ENCODE measurements around the gene PCDHAC1. TPM values are rescaled to one million over a fixed set of nuclear protein-coding genes. Genes with fewer than 3 reads are reported as not detected.

The PCDHAC1 gene
- total RNA-seq, 4 donors from 2014 or later = 0.54 to 2.5 TPM; not detected in 2

DNA sequence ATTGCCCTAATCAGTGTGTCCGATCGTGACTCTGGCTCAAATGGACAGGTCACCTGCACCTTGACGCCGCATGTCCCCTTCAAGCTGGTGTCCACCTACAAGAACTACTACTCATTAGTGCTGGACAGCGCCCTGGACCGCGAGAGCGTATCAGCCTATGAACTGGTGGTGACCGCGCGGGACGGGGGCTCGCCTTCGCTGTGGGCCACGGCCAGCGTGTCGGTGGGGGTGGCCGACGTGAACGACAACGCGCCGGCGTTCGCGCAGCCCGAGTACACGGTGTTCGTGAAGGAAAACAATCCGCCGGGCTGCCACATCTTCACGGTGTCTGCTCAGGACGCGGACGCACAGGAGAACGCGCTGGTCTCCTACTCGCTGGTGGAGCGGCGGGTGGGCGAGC lies 42.7 kb upstream of the PCDHAC1 start:
- Histone ChIP-seq H3K27me3 (no peaks in the 10 kb centered on the region), H3K9me3 (peaks cover 0 to 16% (median 0%) of the 10 kb centered on the region in 4 donors), H3K4me3 (no peak overlapping the region), H3K36me3 (no peaks in the 10 kb centered on the region), H3K4me1 (no peaks in the 10 kb centered on the region), H3K27ac (no peak overlapping the region)
- TF ChIP-seq POLR2A (IDR thresholded peaks at IDR 0.05) = no peak
- TF ChIP-seq, protein P1, sequence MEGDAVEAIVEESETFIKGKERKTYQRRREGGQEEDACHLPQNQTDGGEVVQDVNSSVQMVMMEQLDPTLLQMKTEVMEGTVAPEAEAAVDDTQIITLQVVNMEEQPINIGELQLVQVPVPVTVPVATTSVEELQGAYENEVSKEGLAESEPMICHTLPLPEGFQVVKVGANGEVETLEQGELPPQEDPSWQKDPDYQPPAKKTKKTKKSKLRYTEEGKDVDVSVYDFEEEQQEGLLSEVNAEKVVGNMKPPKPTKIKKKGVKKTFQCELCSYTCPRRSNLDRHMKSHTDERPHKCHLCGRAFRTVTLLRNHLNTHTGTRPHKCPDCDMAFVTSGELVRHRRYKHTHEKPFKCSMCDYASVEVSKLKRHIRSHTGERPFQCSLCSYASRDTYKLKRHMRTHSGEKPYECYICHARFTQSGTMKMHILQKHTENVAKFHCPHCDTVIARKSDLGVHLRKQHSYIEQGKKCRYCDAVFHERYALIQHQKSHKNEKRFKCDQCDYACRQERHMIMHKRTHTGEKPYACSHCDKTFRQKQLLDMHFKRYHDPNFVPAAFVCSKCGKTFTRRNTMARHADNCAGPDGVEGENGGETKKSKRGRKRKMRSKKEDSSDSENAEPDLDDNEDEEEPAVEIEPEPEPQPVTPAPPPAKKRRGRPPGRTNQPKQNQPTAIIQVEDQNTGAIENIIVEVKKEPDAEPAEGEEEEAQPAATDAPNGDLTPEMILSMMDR (IDR thresholded peaks at IDR 0.05) = no peak
- DNase-seq = no peak

DNA sequence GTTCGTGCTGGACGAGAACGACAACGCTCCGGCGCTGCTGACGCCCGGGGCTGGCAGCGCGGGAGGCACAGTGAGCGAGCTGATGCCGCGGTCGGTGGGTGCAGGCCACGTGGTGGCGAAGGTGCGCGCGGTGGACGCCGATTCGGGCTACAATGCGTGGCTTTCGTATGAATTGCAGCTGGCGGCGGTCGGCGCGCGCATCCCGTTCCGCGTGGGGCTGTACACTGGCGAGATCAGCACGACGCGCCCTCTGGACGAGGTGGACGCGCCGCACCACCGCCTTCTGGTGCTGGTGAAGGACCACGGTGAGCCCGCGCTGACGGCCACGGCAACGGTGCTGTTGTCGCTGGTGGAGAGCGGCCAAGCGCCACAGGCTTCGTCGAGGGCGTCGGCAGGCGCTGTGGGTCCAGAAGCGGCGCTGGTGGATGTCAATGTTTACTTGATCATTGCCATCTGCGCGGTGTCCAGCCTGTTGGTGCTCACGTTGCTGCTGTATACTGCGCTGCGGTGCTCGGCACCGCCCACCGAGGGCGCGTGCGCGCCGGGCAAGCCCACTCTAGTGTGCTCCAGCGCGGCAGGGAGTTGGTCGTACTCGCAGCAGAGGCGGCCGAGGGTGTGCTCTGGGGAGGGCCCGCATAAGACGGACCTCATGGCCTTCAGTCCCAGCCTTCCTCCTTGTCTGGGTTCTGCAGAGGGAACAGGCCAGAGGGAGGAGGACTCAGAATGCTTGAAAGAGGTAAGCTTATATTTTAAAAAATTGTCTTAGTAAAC lies 42.0 kb upstream of the PCDHAC1 start:
- Histone ChIP-seq H3K27ac (no peak overlapping the region), H3K36me3 (no peaks in the 10 kb centered on the region), H3K27me3 (no peaks in the 10 kb centered on the region), H3K9me3 (peaks cover 0 to 16% (median 0%) of the 10 kb centered on the region in 4 donors), H3K4me1 (no peaks in the 10 kb centered on the region), H3K4me3 (no peak overlapping the region)
- no peak for TF ChIP-seq POLR2A (IDR thresholded peaks at IDR 0.05)
- TF ChIP-seq, protein P1 (IDR thresholded peaks at IDR 0.05) = no peak
- DNase-seq = no peak

DNA sequence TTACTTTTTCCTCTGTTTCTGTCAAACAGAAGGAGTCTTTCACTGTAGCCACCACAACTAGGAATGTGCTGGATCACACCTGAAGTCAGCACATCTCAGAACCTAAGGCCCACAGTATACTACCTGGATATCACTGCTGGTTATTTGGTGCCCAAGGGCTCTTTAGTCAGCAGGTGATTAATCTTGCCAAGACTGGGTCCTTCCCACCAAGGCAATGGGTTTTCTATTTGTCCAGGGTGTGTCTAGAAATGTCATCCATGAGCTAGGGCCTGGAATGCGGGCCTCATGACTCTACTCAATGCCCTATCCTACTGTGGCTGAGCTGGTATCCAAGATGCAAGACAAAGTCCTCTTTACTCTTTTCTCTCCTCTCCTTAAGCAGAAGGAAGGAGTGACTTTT lies 9.8 kb upstream of the PCDHAC1 start:
- H3K36me3 ChIP-seq = no peaks in the 10 kb centered on the region
- no peak for DNase-seq
- H3K9me3 ChIP-seq = no peaks in the 10 kb centered on the region
- H3K4me1 ChIP-seq = no peaks in the 10 kb centered on the region
- no peak overlapping the region for H3K4me3 ChIP-seq
- H3K27ac ChIP-seq = no peak overlapping the region
- H3K27me3 ChIP-seq = no peaks in the 10 kb centered on the region
- TF ChIP-seq POLR2A (IDR thresholded peaks at IDR 0.05) = no peak
- TF ChIP-seq, protein P1 (IDR thresholded peaks at IDR 0.05) = no peak

DNA sequence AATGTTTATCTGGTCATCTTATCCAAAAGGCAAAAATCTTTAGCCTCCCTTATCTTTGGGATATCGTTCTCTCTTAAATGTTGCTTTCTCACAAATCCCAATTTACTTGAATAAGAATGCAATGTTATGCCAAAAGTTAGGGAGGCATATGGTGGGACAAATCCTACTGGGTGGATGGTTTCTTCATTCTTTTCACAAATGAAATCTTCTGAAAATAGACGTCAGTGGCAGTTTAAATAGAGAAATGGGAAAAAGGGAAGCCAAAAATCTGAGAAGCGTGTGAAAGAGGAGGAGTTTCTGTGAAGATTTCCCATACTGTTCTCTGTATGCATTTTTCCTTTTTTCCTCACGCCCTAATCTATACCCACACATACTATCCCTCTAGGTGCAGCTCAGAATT lies 2.5 kb upstream of the PCDHAC1 start:
- Histone ChIP-seq H3K36me3 (no peaks in the 10 kb centered on the region), H3K27me3 (no peaks in the 10 kb centered on the region), H3K4me3 (no peak overlapping the region), H3K27ac (no peak overlapping the region), H3K9me3 (peaks cover 0 to 4% (median 0%) of the 10 kb centered on the region in 4 donors), H3K4me1 (peaks cover 0 to 9% (median 0%) of the 10 kb centered on the region in 4 donors)
- no peak for TF ChIP-seq POLR2A (IDR thresholded peaks at IDR 0.05)
- TF ChIP-seq, protein P1 (IDR thresholded peaks at IDR 0.05) = no peak
- DNase-seq = no peak

- no peaks in the 10 kb centered on the region for H3K27me3 ChIP-seq
- peak overlapping the region in 2 of 4 donors; percentile 9 for H3K27ac ChIP-seq
- DNase-seq = peak; percentile 18 to 70 (median 64)
- H3K36me3 ChIP-seq = no peaks in the 10 kb centered on the region
- peaks cover 0 to 4% (median 0%) of the 10 kb centered on the region in 4 donors for H3K9me3 ChIP-seq
- H3K4me3 ChIP-seq = peak overlapping the region; percentile 29 to 50 (median 37)
- peaks cover 0 to 9% (median 0%) of the 10 kb centered on the region in 4 donors for H3K4me1 ChIP-seq
- TF ChIP-seq POLR2A (IDR thresholded peaks at IDR 0.05) = no peak
- TF ChIP-seq, protein P1 (IDR thresholded peaks at IDR 0.05) = peak in 4 of 6 experiments; percentile 5 to 42 (median 31)
Measured at GRCh38 chr5:140926443-140927227, 536 bp downstream of the PCDHAC1 start.
